HG03565 (cell line): ENCODE data around the gene ENO3.

Experiments
- ATAC-seq: cut with Tn5 transposase; IDR thresholded peaks from one replicate; pipeline ENCODE4 v1.9.1; 2021; ENCODE audit warnings: mild to moderate bottlenecking, moderate library complexity; ENCODE audit not compliant: unreplicated experiment

ENO3 gene

DNA sequence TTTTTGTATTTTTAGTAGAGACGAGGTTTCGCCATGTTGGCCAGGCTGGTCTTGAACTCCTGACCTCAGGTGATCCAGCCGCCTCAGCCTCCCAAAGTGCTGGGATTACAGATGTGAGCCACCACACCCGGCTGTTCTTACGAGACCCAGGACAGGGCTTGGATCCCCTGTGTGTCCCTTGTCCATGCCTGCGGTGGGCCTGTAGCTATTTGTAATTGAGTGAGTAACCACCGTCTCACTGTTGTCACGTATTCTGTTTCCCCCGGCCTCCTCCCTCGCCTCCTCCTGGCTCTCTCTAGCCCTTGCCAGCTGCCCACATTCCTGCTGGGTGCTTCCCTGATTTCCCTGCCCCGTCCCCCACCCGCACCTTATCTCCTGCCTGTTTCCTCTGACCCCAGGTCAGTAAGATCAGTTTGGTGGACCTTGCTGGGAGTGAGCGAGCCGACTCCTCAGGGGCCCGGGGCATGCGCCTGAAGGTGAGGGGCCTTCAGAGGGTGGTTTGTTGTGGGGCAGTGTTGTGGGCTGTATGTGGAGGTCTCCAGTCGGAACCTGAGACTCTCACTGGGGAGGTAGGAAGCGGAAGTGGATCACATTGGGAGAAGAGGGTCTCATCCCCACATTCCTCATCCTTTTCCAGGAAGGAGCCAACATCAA lies 52.4 kb downstream of the ENO3 start:
- ATAC-seq, result no peak
